ENCODE data around the gene CEP164.

CEP164 gene

DNA sequence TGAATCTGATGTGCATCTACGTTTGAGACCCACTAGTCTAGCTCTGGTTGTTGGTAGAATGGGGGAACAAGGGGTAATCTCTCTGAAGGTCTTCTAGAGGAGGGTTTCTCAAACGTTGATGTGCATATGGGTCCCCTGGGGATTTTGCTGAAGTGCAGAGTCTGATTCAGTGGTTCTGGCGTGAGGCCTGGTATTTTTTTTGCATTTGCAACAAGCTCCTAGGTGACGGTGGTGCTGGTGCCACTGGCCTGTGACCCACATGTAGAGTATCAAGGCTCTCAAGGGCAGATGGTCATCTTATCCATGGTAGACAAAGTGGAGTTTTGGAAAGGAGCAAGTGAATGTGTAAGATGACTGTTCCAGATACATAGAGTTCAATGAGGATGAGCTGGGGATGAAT lies 97.1 kb downstream of the CEP164 start:
- no peak for DNase-seq

DNA sequence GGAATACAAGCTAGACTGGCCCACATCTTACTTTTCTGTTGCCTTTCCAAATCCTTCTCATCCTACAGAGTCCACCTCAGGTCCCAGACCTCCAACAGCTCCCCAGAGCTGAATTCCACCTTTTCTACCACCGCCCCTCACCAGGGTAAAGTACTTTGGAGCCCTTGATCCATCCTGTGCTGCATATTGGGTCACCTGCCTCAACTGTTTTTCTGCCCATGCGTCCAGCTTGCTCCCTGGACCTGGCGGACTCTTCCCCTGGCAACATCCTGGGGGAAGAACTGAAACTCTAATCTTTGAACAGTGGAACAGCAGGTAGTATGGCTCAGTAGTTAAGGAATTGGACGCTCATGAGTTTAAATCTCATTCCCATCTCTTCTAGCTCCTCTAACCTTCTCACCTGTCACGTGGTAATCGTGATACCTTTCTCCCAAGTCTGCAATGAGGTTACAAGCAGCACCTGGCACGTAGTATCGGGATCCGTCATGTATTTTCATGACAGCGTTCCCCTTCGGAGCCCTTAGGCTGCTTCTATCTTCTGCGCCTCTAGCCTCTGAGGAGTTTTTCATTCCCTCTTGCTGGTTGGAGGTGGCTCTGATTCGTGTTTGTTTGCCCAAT lies 98.1 kb downstream of the CEP164 start:
- DNase-seq = no peak

DNA sequence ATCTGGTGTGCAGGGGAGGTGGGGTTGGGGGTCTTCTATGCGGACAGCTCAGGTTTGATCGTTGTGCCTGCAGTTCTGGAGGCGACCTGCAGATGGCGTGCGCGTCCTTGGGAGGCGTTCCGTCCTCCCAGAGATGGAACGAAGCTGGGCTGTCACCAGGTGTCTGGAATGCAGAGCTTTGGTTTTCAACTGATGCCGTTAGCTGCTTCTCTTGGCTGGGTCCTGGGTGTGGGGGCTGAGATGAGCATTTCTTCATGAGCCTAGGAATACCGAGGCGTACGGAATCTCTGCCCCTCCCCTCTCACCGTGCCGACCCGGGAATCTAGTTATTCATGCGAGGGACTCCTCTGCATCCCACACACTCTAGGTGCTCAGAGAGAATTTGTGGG lies 98.6 kb downstream of the CEP164 start:
- DNase-seq = peak; percentile 79 to 82

DNA sequence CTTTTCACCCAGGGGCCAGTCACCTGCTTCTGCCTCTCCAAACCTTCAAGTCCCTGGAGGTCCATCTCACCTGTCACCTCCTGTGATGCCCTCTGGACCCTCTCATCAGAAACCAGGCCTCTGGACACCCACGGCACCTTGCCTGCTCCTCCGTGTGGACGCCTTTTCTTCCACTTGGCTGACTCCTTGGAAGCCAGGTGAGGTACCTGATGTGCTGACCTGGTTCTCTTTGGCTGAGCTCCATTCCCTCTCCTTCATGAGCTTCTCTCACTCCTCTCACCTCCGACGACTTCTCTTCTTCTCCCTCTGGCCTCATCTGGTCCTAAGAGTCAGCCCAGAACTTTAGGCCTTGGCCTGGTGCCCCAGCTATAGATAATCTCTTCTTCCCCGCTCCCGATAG lies 99.3 kb downstream of the CEP164 start:
- DNase-seq = no peak

DNA sequence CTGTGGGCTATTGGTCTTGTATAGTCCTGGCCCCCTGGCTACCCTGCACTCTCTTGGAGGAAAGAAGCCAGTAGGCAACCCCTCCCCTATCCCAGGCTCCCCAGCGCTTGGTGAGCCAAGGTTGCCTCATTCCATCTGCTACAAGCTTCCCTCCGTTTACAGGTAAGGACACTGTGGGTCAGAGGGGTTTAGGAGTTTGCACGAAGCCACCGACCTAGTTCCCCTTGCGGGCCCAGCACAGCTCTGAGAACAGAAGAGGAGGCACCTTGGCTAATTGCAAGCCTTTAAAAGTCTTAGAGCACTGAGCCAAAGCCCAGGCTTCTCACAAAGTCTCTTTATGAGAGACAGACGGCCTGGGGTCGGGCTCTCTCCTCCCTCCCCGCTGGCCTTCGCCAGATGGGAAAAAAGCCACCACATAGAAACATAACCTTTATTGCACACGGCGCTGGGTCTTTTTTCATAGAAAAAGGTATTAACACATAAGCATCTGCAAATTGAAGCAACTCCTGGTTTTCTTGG lies 99.8 kb downstream of the CEP164 start:
- DNase-seq = no peak

DNA sequence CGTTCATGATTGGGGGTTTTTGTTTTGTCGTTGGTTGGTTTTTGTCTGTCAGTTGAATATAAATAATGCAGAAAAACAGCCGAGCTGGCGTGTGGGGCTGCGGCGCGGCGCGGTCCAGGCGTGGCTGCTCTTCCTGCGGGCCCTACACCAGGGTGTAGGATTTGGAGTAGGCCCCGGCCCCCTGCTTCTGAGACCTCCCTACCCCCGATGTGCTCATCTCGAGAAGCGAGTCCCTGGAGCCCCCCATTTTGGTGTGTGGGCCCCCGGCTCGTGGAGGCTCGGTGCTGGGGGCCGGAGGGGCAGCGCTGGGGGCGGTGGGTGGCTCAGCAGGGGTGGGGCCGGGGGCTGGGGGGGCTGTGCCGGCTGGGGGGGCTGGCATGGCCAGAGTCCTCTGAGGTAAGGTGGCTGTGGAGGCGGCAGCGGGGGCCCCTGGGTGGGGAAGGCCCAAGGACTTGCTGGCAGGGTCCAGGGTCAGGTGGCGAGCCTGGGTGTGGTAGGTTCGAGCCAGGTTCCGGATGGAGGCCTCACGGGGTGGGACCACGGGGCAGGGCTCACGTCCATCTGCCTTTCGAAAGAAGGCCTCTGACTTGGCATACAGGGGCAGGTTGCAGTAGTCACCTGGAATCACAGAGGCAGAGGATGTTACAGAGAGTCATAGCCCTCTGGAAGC lies 100.7 kb downstream of the CEP164 start:
- DNase-seq = no peak

DNA sequence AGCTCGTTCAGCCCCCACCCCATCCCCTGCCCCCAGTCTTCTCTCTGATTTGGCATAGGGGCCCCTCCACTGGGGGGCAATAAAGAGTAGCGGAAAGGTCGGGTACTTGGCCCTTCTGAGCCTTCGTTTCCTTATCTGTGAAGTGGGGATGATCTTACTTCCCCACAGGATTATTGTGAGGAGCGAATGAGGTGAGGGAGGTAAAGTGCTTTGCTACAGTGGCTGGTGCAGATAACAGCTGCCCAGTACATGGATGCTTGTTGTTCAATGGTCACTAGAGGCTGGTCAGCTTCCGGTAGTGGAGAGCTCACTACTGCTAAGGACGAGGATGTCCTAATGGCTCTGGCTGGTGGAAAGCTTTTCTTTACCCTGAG lies 101.2 kb downstream of the CEP164 start:
- DNase-seq = no peak

DNA sequence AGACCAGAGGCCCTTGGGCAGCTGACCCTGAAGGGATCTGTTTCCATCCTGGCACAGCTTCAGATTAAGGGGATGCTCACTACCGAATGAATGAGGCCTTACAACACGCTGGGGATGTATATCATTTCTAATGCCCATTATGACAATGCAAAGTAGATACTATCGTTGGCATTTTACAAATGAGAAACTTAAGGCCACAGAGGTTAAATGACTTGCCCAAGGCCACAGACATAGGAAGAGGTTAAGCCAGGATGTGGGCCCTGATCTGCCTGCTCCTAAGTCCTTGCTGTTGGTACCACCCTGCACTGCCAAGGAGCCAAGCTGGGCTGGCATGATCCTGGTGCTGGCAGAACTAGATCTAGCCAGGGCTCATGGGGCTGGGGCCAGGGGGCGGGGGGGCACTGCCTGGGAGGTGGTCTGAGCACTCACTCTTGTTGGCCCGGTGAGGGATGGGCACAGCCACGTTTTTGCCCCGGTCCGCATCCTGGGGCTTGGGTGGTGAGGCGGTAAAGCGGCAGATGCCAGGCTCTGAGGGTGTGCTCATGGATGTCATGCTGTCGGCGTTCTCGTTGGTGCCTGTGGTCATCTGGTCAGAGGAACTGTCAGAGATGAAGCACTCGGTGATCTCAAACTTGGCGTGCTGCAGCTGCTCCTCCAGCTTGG lies 102.8 kb downstream of the CEP164 start:
- DNase-seq = no peak

DNA sequence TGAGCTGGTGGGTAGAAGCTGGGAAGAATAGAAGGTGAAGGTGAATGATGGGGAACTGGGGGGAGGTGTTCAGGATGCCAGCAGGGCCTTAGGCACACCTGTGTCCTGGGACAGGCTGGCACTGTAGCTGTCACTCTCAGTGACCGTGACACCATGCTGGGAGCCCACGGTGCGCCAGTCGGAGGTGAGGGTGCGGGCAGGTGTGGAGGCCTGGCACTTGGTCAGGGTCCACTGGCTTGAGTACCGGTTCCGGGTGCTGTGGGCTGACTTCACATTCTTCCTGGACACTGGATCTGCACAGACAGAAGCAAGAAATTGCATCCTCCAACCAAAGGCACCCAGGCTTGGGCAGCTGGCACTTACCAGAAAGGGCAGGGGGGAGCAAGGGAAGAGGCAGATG lies 103.8 kb downstream of the CEP164 start:
- DNase-seq = no peak

DNA sequence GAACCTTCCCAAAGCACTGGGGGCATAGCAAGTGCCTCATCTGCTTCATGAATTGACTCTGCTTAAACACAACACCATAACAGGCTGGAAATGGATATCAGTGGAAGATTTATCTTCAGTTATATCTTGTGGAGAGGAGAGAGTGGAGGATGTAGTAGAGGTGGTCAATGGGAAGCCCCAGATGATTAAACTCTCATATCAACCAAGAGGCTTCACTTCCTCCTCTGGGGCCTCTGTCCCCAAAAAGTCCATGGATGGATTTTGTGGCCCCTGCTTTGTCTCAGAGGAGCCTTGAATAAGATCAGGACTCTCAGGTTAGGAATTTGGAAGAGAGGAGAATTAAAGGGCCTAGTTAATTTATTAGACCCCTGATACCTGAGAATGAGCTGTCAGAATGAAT lies 106.1 kb downstream of the CEP164 start:
- no peak for DNase-seq

DNA sequence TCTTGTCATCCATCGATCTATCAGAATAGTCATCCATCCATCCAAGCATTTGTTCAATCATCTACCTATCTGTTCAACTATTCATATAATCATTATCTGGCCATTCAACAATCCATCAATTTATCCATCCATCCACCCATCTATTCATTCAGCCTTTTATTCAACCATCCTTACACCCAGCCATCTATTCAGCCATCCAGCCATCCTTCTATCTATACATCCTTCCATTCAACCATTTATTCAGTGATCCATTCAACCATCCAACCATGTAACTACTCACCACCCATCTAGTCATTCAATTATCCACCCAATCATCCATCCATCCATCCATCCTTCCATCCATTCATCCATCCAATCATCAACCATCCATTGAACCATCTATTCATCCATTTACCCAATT lies 106.8 kb downstream of the CEP164 start:
- DNase-seq = no peak

DNA sequence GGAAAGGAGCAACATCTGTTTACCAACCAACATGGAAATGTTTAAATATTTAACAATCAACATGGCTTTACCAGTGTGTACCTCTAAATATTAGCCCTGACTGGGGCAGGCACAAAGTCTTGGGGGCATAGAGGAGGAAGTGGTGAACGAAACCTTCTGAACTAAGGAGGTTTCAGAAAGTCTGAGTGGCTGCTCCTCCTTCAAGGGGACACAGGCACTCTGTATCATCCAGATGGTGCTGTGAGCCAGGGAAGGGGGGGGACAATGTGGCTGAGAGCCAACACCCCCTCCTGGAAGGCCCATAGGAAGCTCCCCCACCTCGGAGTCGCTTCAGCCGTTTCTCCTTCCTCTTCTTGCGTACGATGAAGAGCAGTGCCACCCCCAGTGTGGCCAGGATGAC lies 107.7 kb downstream of the CEP164 start:
- no peak for DNase-seq

DNA sequence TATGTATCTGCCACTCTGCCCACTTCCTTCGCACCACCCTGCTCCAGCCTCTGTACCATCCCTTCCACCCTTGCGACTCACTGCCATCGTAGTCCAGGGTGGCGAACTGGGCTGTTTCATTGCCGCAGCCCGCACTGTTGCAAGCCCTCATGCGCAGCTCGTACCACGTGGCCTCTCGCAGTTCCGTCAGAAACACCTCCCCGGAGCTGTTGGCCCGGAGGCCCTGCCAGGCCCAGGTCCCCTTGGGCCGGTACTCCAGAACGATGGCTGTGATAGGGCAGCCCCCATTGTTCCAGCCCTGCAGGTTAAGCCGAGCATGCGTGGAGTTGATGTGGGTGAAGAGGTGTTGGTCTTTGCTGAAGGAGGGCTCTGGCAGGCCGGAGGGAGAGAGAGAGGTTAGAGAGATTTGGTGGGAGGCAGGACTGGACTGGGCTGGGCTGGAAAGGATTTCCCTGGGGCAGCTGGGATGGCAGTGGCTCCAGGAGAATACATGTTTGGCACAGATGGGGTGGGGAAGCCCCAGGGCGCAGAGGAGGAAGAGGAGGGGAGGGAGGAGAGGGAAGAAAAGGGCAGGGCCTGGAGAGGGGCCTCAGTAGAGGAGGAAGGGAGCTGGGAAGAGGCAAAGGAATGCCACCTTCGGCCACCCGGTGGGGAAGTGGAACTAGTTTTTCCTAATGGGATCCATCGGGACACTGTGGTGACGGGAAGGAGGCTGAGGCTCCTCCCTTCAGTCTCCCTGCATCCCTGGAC lies 109.6 kb downstream of the CEP164 start:
- no peak for DNase-seq

DNA sequence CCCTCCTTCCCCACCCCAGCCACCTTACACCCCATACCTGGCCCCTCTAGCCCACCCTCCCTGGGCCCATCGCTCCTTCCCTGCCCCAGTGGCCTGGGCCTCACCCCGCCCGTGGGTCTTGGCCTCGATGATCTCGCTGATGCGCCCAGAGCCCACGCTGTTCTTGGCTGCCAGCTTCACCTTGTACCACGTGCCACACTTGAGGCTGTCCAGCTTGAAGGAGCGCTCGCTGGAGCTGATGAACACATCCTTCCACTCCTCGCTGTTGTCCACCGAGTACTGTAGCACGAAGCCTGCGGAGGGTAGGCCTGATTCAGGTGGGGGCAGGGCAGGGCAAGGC lies 110.1 kb downstream of the CEP164 start:
- DNase-seq = no peak

DNA sequence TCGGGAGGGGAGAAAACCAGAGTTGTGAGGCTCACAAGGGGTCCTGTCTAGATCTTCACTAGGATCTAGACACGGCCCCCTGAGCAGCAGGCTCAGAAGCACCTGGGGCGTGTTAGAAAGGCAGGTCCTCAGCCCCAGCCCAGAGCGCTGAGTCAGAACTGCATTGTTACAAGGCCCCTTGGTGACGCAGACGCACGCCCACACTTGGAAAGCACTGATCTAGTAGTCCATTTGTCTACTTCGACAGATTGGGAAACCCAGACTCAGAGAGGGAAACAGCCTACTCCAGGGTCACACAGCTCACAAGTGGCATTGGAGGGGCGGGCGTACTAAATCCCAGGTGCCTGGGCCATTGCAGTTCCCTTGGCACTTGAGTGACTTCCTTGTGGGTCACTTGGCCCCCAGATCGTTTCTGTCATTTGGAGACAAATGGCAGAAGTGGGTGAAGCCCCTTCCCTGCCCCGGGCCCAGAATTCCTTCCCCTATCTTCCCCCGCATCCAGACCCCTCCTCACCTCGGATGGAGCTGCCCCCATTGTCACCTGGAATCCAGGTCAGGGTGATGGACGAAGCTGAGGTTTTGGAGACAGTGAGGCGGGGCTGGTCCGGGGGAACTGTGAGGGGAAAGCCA lies 110.8 kb downstream of the CEP164 start:
- peak in 1 of 2 donors; percentile 45 for DNase-seq

DNA sequence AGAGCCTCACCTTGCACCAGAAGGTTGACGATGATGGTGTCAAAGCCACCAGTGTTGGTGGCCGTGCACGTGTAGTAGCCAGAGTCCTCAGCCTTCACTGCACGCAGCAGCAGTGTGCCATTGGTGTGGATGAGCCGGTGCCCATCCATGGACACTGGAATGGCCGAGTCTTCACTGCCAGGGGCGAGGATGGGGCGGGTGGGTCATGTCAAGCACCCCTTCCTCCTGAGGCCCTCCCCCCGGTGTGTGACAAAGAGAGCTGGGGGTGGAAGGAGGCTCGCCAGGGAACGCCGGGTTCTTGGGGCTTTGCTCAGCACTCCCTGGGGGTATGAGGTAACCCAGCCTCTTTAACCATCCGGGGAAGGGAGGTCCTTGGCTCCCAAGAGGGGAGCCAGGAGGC lies 111.6 kb downstream of the CEP164 start:
- DNase-seq = no peak

DNA sequence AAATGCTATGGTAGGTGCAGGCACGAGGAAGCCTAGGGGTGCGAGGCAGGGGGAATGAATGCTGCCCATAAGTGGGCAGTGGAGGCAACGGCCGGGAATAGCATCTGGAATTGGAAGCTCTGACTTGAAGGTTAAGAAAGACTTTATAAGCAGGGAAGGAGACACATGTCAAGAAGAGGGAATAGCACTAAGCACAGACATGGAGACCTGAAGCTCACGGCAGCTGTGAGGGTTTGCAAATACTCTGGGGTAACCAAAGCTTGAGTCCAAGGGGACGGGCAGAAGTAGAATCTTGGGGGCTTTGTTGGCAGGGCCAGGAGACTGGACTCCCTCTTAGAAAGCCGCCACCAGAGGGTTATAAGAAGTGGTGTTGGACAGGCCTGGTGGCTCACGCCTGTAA lies 112.6 kb downstream of the CEP164 start:
- DNase-seq = no peak

DNA sequence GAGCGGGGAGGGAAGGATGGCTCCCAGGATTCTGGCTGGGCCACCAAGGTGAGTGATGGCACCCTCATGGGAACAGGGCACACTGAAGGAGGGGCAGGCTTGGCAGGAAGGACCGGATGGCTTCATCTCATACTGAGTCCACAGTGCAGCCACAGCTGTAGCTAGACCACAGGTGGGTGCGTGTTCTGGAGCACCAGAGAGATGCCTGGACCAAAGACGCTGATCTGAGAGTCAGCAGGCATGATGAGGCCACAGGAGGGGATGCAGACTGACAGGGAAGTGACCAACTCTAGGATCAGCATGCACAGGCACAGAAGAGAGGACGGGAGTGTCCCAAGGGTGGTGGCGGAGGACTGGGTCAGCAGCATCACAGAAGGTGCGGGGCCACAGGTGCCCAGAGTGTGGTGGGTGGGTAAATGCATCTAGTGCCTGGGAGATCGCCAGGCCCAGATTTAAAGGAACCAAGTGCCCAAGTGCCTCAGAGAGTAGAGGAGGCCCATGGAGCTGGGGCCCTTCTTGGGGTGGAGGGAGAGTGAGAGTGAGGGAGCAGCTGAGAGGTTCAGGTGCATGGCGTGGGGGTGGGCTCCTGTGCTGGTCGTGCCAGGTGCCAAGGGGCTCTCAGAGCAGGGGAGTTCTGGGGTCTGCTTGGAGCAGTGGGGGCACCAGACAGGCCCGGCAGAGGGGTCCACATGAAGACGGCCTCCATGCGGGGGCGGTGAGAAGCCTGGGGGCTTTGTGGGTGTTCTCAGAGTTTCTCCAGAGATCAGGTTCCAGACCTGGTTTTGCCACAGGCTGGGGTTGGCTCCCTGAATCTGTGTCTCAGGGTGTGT lies 113.7 kb downstream of the CEP164 start:
- DNase-seq = no peak

DNA sequence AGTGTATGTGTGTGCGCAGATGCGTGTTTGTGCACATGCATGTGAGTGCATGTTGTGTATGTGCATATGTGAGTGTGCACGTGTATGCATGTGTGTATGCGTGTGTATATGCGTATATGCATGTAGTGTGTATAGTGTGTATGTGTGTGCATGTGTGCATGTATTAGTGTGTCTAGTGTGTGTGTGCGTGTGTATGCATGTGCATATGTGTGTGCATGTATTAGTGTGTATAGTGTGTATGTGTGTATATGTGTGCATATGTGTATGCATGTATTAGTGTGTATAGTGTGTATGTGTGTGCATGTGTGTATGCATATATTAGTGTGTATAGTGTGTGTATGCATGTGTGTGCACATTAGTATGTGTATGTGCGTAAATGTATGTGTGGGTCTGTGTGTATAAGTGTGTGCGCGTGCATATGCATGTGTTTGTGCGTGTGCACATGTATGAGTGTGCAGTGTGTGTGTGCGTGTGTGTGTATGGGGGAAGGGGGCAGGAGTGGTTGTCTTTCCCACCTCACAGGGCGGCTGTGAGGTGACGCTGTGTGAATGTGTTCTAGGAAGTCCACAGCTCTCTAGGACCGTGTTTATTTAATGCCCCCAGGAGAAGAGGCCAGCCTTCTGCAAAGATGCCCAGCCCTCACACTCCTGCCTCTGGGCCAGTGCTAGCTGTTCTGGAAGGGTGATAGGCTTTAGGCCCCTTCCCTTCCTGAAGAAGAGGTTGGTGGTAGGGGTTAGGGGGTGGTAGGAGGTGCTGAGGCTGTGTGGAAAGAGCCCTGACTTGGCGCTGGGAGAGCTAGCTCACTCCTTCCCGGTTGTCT lies 114.6 kb downstream of the CEP164 start:
- no peak for DNase-seq

DNA sequence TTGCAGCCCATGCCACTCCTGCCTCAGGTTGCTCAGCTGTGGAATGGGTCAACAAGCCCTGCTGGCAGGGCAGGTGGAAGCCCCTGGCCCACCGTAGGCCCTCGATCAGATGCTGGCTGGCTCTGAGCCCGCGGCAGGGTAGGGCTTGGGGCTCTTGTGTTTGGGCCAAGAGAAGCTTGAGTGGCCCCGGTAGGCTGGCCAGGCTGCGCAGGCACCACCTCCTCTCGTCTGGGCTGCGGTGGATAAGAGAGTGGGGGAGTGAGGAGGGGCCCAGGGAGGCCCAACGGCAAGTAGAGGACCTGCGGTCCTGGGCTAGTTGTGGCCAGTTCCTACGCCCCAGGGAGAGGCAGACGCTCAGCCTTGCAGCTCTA lies 115.2 kb downstream of the CEP164 start:
- no peak for DNase-seq
